ENCODE measurements around the gene TUBA8.
"Not testable (repeated sequence)": the region's sequence is repeated elsewhere in the genome, so short reads cannot be mapped to it uniquely, and the experiment has no call there.

The TUBA8 gene

GRCh38 chr22:18130699-18131429 is 20.3 kb downstream of the TUBA8 start:
- no peak for DNase-seq

- no peak for DNase-seq
Measured at GRCh38 chr22:18133452-18133851, 22.8 kb downstream of the TUBA8 start.

- DNase-seq: peak; percentile 23
Measured at GRCh38 chr22:18136563-18137320, 26.1 kb downstream of the TUBA8 start.

GRCh38 chr22:18141004-18141403 is 30.4 kb downstream of the TUBA8 start:
- DNase-seq: not testable (repeated sequence)

- DNase-seq: no peak
Measured at GRCh38 chr22:18144105-18144504, 33.5 kb downstream of the TUBA8 start.

GRCh38 chr22:18145676-18146388 is 35.2 kb downstream of the TUBA8 start:
- DNase-seq: no peak

- no peak for DNase-seq
Measured at GRCh38 chr22:18146389-18146753, 35.8 kb downstream of the TUBA8 start.

GRCh38 chr22:18147791-18148190 is 37.2 kb downstream of the TUBA8 start:
- no peak for DNase-seq

GRCh38 chr22:18148293-18148965 is 37.8 kb downstream of the TUBA8 start:
- no peak for DNase-seq

- DNase-seq: no peak
Measured at GRCh38 chr22:18152519-18152918, 41.9 kb downstream of the TUBA8 start.

- no peak for DNase-seq
Measured at GRCh38 chr22:18154821-18155390, 44.3 kb downstream of the TUBA8 start.

- DNase-seq: not testable (repeated sequence)
Measured at GRCh38 chr22:18155546-18155945, 44.9 kb downstream of the TUBA8 start.

GRCh38 chr22:18156878-18157713 is 46.5 kb downstream of the TUBA8 start:
- peak; percentile 44 for DNase-seq

GRCh38 chr22:18157714-18158028 is 47.1 kb downstream of the TUBA8 start:
- no peak for DNase-seq

- DNase-seq: not testable (repeated sequence)
Measured at GRCh38 chr22:18160641-18161040, 50.0 kb downstream of the TUBA8 start.

- peak; percentile 22 for DNase-seq
Measured at GRCh38 chr22:18163843-18164242, 53.2 kb downstream of the TUBA8 start.

- DNase-seq: peak; percentile 15
Measured at GRCh38 chr22:18164584-18164983, 54.0 kb downstream of the TUBA8 start.

GRCh38 chr22:18165356-18165755 is 54.7 kb downstream of the TUBA8 start:
- DNase-seq: not testable (repeated sequence)

GRCh38 chr22:18170284-18170683 is 59.7 kb downstream of the TUBA8 start:
- DNase-seq: not testable (repeated sequence)

- DNase-seq: not testable (repeated sequence)
Measured at GRCh38 chr22:18172203-18172602, 61.6 kb downstream of the TUBA8 start.

- not testable (repeated sequence) for DNase-seq
Measured at GRCh38 chr22:18172776-18173175, 62.2 kb downstream of the TUBA8 start.

- not testable (repeated sequence) for DNase-seq
Measured at GRCh38 chr22:18173441-18173840, 62.8 kb downstream of the TUBA8 start.

All from NCI-H345 (cell line).